Cardiac muscle cell (in vitro differentiated cells and primary cell): ENCODE results near the gene ZNF385D. TPM values are rescaled to one million over a fixed set of nuclear protein-coding genes. Genes with fewer than 3 reads are reported as not detected.
A peak's percentile ranks its signal among the peaks of the same experiment; 100 is the strongest.

Experiments
- DNase-seq, 2 donors: peaks; one replicate each; pipeline versions ENCODE4 v3.0.0 to v3.0.0-alpha.2; 2010 to 2017; ENCODE audit warnings: low read depth in 1 of 2, low spot score in 1 of 2
- H3K27ac ChIP-seq: fragments of 200-600 bp; sonication (generic); 2 replicates; pipeline ENCODE4 v1.5.1; 2016
- H3K27me3 ChIP-seq: fragments of 200-600 bp; sonication (generic); 2 replicates; pipeline ENCODE4 v1.6.0; 2016; ENCODE audit warnings: control low read depth
- H3K36me3 ChIP-seq: fragments of 200-600 bp; sonication (generic); 2 replicates; pipeline ENCODE4 v1.5.1; 2016; ENCODE audit warnings: control low read depth
- H3K4me1 ChIP-seq: fragments of 200-600 bp; sonication (generic); 2 replicates; pipeline ENCODE4 v1.8.1; 2017; ENCODE audit warnings: low read depth, mild to moderate bottlenecking, mixed run types
- H3K4me3 ChIP-seq: fragments of 200-600 bp; sonication (generic); 2 replicates; pipeline ENCODE4 v1.5.1; 2016; ENCODE audit warnings: mild to moderate bottlenecking
- H3K9me3 ChIP-seq: fragments of 200-600 bp; sonication (generic); 2 replicates; pipeline ENCODE4 v1.5.1; 2017; ENCODE audit warnings: low read depth, mild to moderate bottlenecking, control low read depth
- polyA plus RNA-seq: library from polyadenylated mRNA; unstranded; fragments of >200 nt; fragmentation: Nextera tagmentation; extraction: Ambion mirVana; gene quantifications from 2 replicates; pipeline ENCODE4 v1.2.1, GENCODE V29; 2016
- total RNA-seq: library from RNA; depleted of rRNA; stranded (reverse); fragments of >200 nt; gene quantifications from 2 replicates; pipeline ENCODE4 v1.2.3, GENCODE V29; 2016
- TF ChIP-seq, protein P1 (sequence below): IDR thresholded peaks from 2 replicates; pipeline ENCODE4 v1.5.1; 2012; ENCODE audit warnings: low read depth, mild to moderate bottlenecking, low read length

The ZNF385D gene
- total and polyA plus RNA-seq, 2 experiments from 2014 or later = 1.3 to 10.6 TPM

- Histone ChIP-seq H3K36me3 (no peaks in the 10 kb centered on the region), H3K4me1 (peaks cover 40% of the 10 kb centered on the region), H3K9me3 (no peaks in the 10 kb centered on the region), H3K27me3 (no peaks in the 10 kb centered on the region), H3K4me3 (no peak overlapping the region), H3K27ac (peak overlapping the region; percentile 20)
- peak in 1 of 2 donors; percentile 3 for DNase-seq
- TF ChIP-seq, protein P1, sequence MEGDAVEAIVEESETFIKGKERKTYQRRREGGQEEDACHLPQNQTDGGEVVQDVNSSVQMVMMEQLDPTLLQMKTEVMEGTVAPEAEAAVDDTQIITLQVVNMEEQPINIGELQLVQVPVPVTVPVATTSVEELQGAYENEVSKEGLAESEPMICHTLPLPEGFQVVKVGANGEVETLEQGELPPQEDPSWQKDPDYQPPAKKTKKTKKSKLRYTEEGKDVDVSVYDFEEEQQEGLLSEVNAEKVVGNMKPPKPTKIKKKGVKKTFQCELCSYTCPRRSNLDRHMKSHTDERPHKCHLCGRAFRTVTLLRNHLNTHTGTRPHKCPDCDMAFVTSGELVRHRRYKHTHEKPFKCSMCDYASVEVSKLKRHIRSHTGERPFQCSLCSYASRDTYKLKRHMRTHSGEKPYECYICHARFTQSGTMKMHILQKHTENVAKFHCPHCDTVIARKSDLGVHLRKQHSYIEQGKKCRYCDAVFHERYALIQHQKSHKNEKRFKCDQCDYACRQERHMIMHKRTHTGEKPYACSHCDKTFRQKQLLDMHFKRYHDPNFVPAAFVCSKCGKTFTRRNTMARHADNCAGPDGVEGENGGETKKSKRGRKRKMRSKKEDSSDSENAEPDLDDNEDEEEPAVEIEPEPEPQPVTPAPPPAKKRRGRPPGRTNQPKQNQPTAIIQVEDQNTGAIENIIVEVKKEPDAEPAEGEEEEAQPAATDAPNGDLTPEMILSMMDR = no peak
Measured at GRCh38 chr3:21785765-21786437, 34.9 kb upstream of the ZNF385D start.

DNA sequence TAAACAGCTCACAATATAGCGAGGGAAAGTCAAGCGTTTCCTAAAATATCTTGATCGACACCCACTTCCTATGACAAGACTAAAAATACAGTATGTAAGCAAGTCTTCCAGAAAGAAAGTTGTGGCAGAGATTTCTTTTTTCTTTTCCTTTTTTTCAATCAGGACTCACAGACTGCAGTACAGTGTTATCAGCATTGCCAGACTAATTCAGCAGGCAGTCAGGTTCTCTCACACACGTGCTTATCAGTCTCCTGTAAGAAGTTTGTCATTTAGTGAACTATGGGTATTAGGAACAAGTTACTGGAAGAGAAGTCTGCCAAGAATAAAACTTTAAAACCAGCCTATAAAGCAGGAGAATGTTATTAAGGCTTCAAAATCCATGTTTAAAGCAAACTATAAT lies 32.8 kb upstream of the ZNF385D start:
- no peaks in the 10 kb centered on the region for H3K27me3 ChIP-seq

GRCh38 chr3:21781355-21781754 lies 30.3 kb upstream of the ZNF385D start:
- H3K27me3 ChIP-seq = no peaks in the 10 kb centered on the region
- no peak overlapping the region for H3K4me3 ChIP-seq
- H3K36me3 ChIP-seq = no peaks in the 10 kb centered on the region
- TF ChIP-seq, protein P1 = no peak
- no peak overlapping the region for H3K27ac ChIP-seq
- H3K9me3 ChIP-seq = no peaks in the 10 kb centered on the region
- no peak for DNase-seq
- H3K4me1 ChIP-seq = peaks cover 45% of the 10 kb centered on the region

More for the DNA sequence above, 32.8 kb upstream of the ZNF385D start:
- TF ChIP-seq, protein P1 = no peak
- Histone ChIP-seq H3K4me1 (peaks cover 40% of the 10 kb centered on the region), H3K4me3 (no peak overlapping the region), H3K9me3 (no peaks in the 10 kb centered on the region), H3K27ac (peak overlapping the region; percentile 81), H3K36me3 (no peaks in the 10 kb centered on the region)
- DNase-seq = peak in 1 of 2 donors; percentile 62

- TF ChIP-seq, protein P1 = no peak
- Histone ChIP-seq H3K4me3 (no peak overlapping the region), H3K27me3 (no peaks in the 10 kb centered on the region), H3K9me3 (no peaks in the 10 kb centered on the region), H3K36me3 (no peaks in the 10 kb centered on the region), H3K27ac (no peak overlapping the region), H3K4me1 (peaks cover 41% of the 10 kb centered on the region)
- peak in 1 of 2 donors; percentile 16 for DNase-seq
Measured at GRCh38 chr3:21779909-21780308, 28.9 kb upstream of the ZNF385D start.

GRCh38 chr3:21778715-21779114 lies 27.7 kb upstream of the ZNF385D start:
- H3K4me1 ChIP-seq = peaks cover 31% of the 10 kb centered on the region
- no peak overlapping the region for H3K27ac ChIP-seq
- H3K36me3 ChIP-seq = no peaks in the 10 kb centered on the region
- DNase-seq = no peak
- TF ChIP-seq, protein P1 = no peak
- H3K4me3 ChIP-seq = no peak overlapping the region
- no peaks in the 10 kb centered on the region for H3K9me3 ChIP-seq
- H3K27me3 ChIP-seq = no peaks in the 10 kb centered on the region
